ENCODE data around the gene USF2. TPM values are rescaled to one million over a fixed set of nuclear protein-coding genes. Genes with fewer than 3 reads are reported as not detected.

USF2 gene
- total RNA-seq, 2 donors from 2014 or later = 86.5 to 108 TPM

DNA sequence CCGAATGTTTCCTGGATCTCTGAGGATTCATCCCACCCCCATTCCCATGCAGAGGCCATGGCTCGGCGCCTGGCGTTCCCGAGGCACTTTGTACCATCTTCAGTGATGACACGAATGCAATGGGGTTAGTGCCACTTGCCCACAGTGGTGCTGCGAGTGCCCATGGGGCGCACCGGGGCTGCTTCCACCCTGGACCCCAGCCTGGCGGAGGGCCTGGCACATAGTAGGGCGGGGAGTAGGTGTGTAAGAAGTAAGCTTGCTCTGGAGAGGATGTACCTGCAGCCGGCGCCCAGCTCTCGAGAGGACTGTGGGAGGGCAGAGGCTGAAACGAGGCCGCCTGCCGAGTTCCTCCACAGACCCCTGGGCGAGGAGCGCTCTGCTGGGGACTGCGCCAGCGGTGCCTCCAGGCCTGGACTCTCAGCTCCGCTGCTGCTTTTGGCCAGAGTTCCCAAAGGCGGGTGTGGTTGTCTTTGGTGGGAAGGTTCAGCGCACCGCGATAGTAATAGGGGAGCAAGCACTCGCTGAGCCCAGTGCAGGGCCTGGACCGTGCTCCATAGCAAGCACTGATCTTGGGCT, 8.0 kb downstream of the USF2 start:
- H3K9me3 ChIP-seq = no peaks in the 10 kb centered on the region
- H3K4me3 ChIP-seq = no peak overlapping the region
- TF ChIP-seq, protein P1, sequence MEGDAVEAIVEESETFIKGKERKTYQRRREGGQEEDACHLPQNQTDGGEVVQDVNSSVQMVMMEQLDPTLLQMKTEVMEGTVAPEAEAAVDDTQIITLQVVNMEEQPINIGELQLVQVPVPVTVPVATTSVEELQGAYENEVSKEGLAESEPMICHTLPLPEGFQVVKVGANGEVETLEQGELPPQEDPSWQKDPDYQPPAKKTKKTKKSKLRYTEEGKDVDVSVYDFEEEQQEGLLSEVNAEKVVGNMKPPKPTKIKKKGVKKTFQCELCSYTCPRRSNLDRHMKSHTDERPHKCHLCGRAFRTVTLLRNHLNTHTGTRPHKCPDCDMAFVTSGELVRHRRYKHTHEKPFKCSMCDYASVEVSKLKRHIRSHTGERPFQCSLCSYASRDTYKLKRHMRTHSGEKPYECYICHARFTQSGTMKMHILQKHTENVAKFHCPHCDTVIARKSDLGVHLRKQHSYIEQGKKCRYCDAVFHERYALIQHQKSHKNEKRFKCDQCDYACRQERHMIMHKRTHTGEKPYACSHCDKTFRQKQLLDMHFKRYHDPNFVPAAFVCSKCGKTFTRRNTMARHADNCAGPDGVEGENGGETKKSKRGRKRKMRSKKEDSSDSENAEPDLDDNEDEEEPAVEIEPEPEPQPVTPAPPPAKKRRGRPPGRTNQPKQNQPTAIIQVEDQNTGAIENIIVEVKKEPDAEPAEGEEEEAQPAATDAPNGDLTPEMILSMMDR (IDR thresholded peaks at IDR 0.05) = no peak
- peaks cover 9% of the 10 kb centered on the region for H3K36me3 ChIP-seq
- H3K27ac ChIP-seq = no peak overlapping the region
- no peak overlapping the region for H3K9ac ChIP-seq (ENCODE audit: low read depth in 2 of 2, low read length in 2 of 2)
- no peak for DNase-seq
- no peaks in the 10 kb centered on the region for H3K4me1 ChIP-seq
- no peaks in the 10 kb centered on the region for H3K27me3 ChIP-seq
- intact Hi-C loops (cut with DNase I) = loop anchor here (10.0 kb wide), 1 partner anchor 218 kb away; the partner anchor contains the start of gene KRTDAP

GRCh38 chr19:35278578-35279284, 10.0 kb downstream of the USF2 start:
- intact Hi-C loops (cut with DNase I) = loop anchor here (10.0 kb wide), 1 partner anchor 216 kb away; the partner anchor contains the start of gene KRTDAP
- peaks cover 9% of the 10 kb centered on the region for H3K36me3 ChIP-seq

DNA sequence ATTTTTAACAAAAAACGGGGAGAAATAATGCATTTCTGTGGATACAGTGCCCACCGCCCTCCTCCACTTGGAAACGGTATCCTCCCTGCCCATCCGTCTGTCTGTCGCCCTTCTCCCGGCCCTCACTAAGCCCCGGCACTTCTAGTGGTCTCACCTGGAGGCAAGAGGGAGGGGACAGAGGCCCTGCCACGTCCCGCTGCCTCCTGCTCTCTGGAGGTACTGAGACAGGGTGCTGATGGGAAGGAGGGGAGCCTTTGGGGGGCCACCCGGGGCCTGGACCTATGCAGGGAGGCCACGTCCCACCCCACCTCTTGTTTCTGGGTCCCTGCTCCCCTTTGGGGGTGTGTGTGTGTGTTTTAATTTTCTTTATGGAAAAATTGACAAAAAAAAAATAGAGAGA, 10.6 kb downstream of the USF2 start:
- no peaks in the 10 kb centered on the region for H3K4me1 ChIP-seq
- intact Hi-C loops (cut with DNase I) = loop anchor here (10.0 kb wide), 1 partner anchor 215 kb away; the partner anchor contains the start of gene KRTDAP
- no peaks in the 10 kb centered on the region for H3K27me3 ChIP-seq
- no peak overlapping the region for H3K4me3 ChIP-seq
- no peak overlapping the region for H3K9ac ChIP-seq (ENCODE audit: low read depth in 2 of 2, low read length in 2 of 2)
- no peak overlapping the region for H3K27ac ChIP-seq
- no peaks in the 10 kb centered on the region for H3K9me3 ChIP-seq
- TF ChIP-seq, protein P1 (IDR thresholded peaks at IDR 0.05) = no peak
- peaks cover 9% of the 10 kb centered on the region for H3K36me3 ChIP-seq
- DNase-seq = no peak

More at GRCh38 chr19:35278578-35279284, 10.0 kb downstream of the USF2 start:
- TF ChIP-seq, protein P1 (IDR thresholded peaks at IDR 0.05) = no peak
- H3K4me3 ChIP-seq = no peak overlapping the region
- no peak overlapping the region for H3K9ac ChIP-seq (ENCODE audit: low read depth in 2 of 2, low read length in 2 of 2)
- H3K27me3 ChIP-seq = no peaks in the 10 kb centered on the region
- no peaks in the 10 kb centered on the region for H3K4me1 ChIP-seq
- no peaks in the 10 kb centered on the region for H3K9me3 ChIP-seq
- no peak overlapping the region for H3K27ac ChIP-seq
- no peak for DNase-seq

DNA sequence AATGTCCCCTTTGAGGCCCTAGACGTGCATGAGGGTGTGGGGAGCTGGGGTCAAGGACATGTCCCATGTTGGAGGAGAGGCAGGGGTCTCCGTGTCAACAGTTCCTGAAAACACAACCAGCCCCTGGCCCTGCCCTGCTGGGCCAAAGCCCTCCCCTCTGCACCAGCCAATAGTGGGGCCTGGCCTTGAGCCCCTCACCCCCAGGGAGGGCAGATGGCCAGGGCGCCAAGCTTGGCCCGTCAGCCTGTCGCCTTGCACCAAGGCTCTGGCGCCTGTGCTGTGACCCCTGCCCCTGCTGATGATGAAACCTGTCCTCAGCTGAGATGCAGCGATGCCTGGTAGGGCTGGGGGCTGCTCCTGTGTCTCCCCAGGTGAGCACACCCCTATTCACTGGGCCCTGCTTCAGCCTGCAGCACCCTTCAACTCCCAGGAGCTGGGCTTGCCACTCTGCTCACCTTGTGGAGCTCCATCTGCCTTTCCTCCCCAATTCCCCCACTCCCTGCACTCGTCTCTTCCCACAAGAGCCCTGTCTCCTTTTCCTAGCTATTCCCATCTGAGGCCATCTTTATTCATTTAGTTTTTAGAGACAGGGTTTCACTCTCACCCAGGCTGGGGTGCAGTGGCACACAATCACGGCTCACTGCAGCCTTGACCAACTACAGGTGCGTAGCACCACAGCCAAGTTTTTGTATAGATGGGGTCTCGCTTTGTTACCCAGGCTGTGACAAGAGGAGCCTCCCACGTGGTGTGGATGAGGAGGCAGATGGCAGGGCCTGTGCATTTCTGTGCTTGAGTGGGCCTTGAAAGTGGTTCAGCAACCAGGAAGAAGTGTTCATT, 11.4 kb downstream of the USF2 start:
- no peaks in the 10 kb centered on the region for H3K4me1 ChIP-seq
- intact Hi-C loops (cut with DNase I) = loop anchor here (10.0 kb wide), 1 partner anchor 215 kb away; the partner anchor contains the start of gene KRTDAP
- H3K9ac ChIP-seq (ENCODE audit: low read depth in 2 of 2, low read length in 2 of 2) = no peak overlapping the region
- H3K27me3 ChIP-seq = no peaks in the 10 kb centered on the region
- no peak overlapping the region for H3K27ac ChIP-seq
- no peak overlapping the region for H3K4me3 ChIP-seq
- TF ChIP-seq, protein P1 (IDR thresholded peaks at IDR 0.05) = no peak
- DNase-seq = no peak
- peaks cover 9% of the 10 kb centered on the region for H3K36me3 ChIP-seq
- H3K9me3 ChIP-seq = no peaks in the 10 kb centered on the region

DNA sequence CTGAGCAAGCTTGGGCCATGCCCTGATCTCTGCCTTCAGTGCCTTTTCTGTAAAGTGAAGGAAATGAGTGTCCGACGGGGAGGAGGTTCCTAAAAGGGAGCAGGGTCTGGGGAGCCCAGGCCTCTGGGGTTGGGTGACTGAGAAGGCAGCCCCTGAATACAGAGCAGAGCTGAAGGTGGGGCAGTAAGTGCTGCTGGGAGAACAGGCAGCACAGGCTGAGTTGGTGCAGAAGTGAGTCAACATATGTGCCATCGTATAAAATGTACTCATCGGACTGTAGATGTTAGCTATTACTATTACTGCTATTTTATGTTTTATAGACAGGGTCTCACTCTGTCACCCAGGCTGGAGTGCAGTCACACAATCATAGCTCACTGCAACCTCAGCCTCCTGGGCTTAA, 12.5 kb downstream of the USF2 start:
- Histone ChIP-seq H3K36me3 (peaks cover 9% of the 10 kb centered on the region), H3K27ac (no peak overlapping the region), H3K4me3 (no peak overlapping the region), H3K27me3 (no peaks in the 10 kb centered on the region), H3K4me1 (no peaks in the 10 kb centered on the region), H3K9ac (ENCODE audit: low read depth in 2 of 2, low read length in 2 of 2) (no peak overlapping the region), H3K9me3 (no peaks in the 10 kb centered on the region)
- no peak for DNase-seq
- TF ChIP-seq, protein P1 (IDR thresholded peaks at IDR 0.05) = no peak
- intact Hi-C loops (cut with DNase I) = no loop called here

All from colonic mucosa (tissue), 4 donors.